Tongue (tissue), 2 donors: Measurements from ENCODE around the gene EPHA7. TPM values are rescaled to one million over a fixed set of nuclear protein-coding genes. Genes with fewer than 3 reads are reported as not detected.

Experiments
- DNase-seq: peaks from one replicate; pipeline ENCODE4 v3.0.0-alpha.2; 2015
- total RNA-seq: library from RNA; depleted of rRNA; stranded (reverse); fragments of >200 nt; gene quantifications from one replicate; pipeline ENCODE4 v1.2.3, GENCODE V29; 2014

Gene EPHA7
- total RNA-seq, 1 donor from 2014 or later, result 5.6 TPM

GRCh38 chr6:93392797-93393196 lies 26.6 kb downstream of the EPHA7 start:
- DNase-seq, result no peak

GRCh38 chr6:93391965-93392364 lies 27.4 kb downstream of the EPHA7 start:
- DNase-seq, result no peak

GRCh38 chr6:93389192-93389591 lies 30.2 kb downstream of the EPHA7 start:
- DNase-seq, result no peak

- DNase-seq, result no peak
These were observed 31.3 kb downstream of the EPHA7 start for GRCh38 chr6:93388070-93388469.

GRCh38 chr6:93376026-93376540 lies 43.3 kb downstream of the EPHA7 start:
- peak; percentile 11 for DNase-seq

- DNase-seq, result no peak
These were observed 45.9 kb downstream of the EPHA7 start for GRCh38 chr6:93373445-93373844.

- DNase-seq, result no peak
These were observed 47.6 kb downstream of the EPHA7 start for GRCh38 chr6:93371756-93372155.

GRCh38 chr6:93369586-93370134 lies 49.7 kb downstream of the EPHA7 start:
- no peak for DNase-seq

- no peak for DNase-seq
These were observed 52.9 kb downstream of the EPHA7 start for GRCh38 chr6:93366506-93366905.

- peak; percentile 54 for DNase-seq
These were observed 53.9 kb downstream of the EPHA7 start for GRCh38 chr6:93365445-93365844.

GRCh38 chr6:93358435-93358834 lies 60.9 kb downstream of the EPHA7 start:
- DNase-seq, result no peak

- DNase-seq, result no peak
These were observed 66.8 kb downstream of the EPHA7 start for GRCh38 chr6:93352604-93353003.

GRCh38 chr6:93351222-93351621 lies 68.1 kb downstream of the EPHA7 start:
- no peak for DNase-seq

- no peak for DNase-seq
These were observed 68.6 kb downstream of the EPHA7 start for GRCh38 chr6:93350774-93351173.

- DNase-seq, result no peak
These were observed 75.0 kb downstream of the EPHA7 start for GRCh38 chr6:93344333-93344835.

- no peak for DNase-seq
These were observed 75.9 kb downstream of the EPHA7 start for GRCh38 chr6:93343476-93343875.

- no peak for DNase-seq
These were observed 77.3 kb downstream of the EPHA7 start for GRCh38 chr6:93341900-93342613.

- DNase-seq, result no peak
These were observed 81.5 kb downstream of the EPHA7 start for GRCh38 chr6:93337772-93338394.

GRCh38 chr6:93337014-93337413 lies 82.3 kb downstream of the EPHA7 start:
- DNase-seq, result no peak

GRCh38 chr6:93329301-93330000 lies 89.9 kb downstream of the EPHA7 start:
- DNase-seq, result no peak

- DNase-seq, result no peak
These were observed 91.5 kb downstream of the EPHA7 start for GRCh38 chr6:93327857-93328256.

- no peak for DNase-seq
These were observed 93.6 kb downstream of the EPHA7 start for GRCh38 chr6:93325761-93326160.

GRCh38 chr6:93323630-93324029 lies 95.7 kb downstream of the EPHA7 start:
- DNase-seq, result no peak
